AG10803 (cell line): ENCODE measurements around the gene TEKT3.

ENCODE experiments used
- DNase-seq: peaks from one replicate; pipeline ENCODE4 v3.0.0; 2010; ENCODE audit warnings: low read depth
- H3K4me3 ChIP-seq: 2 replicates; pipeline ENCODE4 v1.5.1; 2011; ENCODE audit warnings: mild to moderate bottlenecking, low read length, control low read depth
- TF ChIP-seq, protein P1 (sequence below): conservative IDR thresholded peaks from 2 replicates; pipeline ENCODE4 v1.5.1; 2011; ENCODE audit warnings: mild to moderate bottlenecking, low read length, control low read depth, inconsistent platforms

TEKT3 gene

DNA sequence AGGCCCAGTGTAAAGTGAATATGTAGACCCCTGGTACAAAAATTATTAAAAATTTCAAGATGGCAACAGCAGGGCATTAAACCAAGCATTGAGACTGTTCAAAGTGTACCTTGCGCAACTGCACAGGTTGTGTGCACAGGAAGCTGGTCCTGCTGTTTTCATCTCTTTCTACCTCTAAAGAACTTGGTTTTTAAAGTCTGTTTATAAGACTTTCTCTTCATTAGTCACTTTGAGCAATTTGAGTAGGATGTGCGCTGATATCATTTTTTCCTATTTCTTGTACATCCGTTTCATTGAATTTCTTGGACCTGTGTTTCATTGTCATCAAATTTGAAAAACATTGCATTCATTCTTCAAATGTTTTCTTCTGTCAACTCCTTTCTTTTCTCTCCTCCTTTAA is 59.5 kb downstream of the TEKT3 start:
- no peak overlapping the region for H3K4me3 ChIP-seq
- no peak for DNase-seq
- TF ChIP-seq, protein P1, sequence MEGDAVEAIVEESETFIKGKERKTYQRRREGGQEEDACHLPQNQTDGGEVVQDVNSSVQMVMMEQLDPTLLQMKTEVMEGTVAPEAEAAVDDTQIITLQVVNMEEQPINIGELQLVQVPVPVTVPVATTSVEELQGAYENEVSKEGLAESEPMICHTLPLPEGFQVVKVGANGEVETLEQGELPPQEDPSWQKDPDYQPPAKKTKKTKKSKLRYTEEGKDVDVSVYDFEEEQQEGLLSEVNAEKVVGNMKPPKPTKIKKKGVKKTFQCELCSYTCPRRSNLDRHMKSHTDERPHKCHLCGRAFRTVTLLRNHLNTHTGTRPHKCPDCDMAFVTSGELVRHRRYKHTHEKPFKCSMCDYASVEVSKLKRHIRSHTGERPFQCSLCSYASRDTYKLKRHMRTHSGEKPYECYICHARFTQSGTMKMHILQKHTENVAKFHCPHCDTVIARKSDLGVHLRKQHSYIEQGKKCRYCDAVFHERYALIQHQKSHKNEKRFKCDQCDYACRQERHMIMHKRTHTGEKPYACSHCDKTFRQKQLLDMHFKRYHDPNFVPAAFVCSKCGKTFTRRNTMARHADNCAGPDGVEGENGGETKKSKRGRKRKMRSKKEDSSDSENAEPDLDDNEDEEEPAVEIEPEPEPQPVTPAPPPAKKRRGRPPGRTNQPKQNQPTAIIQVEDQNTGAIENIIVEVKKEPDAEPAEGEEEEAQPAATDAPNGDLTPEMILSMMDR = no peak

DNA sequence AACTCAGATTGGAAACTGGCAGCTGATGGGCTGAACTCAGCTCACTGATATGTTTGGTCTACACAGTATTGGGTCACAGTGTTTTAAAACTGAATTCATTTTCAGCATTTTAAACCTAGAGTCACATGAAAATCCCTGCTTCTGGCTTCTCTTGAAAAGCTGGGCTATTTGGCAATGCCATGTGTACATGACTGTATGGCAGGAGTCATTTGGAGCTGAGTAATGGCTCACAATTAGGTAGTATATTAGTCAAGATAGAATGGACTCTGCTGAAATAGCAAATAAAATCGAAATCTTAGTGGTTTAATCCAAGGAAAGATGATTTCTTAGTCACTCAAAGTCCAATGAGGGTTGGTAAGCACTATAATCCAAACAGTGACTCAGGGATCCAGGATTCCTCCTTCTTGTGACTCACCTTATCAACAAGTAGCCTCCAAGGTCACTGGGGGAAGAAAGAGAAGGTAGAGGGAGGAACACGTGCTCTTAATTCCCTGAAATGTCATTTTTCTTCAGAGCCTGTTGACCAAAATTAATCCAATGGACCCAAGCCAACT is 62.4 kb downstream of the TEKT3 start:
- peak; percentile 89 for DNase-seq
- TF ChIP-seq, protein P1 = no peak
- H3K4me3 ChIP-seq = no peak overlapping the region

DNA sequence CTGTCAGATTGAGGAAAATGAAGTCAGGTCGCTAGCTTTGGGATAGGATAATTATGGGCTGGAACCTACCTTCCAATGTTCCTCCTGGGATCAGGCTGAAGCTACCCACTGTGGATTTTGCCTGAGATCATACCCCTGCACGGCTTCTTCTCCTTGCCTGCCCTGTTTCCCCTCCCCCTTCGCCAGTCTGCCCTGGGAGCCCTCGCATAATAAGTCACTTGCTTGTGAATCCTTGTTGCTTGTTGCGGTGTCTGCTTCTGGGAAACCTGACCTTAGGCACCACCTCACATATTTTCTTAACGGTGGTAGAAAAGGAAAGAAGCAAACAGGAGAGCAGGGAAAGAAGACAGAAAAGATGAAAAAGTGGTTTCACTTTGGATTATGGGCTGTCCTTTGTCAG is 63.0 kb downstream of the TEKT3 start:
- TF ChIP-seq, protein P1 = no peak
- no peak for DNase-seq
- H3K4me3 ChIP-seq = peak overlapping the region; percentile 27

DNA sequence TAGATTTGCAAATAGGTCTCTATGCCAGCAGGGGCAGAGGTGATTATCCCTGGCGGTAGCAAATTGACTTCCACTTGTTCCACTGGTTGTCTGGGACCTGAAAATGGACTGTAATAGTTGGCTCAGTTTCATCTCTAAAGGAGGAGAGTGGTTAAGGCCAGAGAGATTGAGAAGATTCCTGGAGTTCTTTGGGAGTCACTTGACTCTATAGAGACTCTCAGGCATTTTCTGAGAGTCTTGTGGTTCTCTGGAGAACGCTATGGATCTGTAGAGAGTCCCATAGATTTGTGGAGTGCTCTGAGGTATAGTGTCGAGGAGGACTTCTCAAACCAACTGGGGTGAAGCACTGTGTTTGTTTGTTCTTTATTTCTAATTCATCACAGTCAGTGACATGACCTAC is 67.4 kb downstream of the TEKT3 start:
- DNase-seq = no peak
- TF ChIP-seq, protein P1 = no peak
- H3K4me3 ChIP-seq = no peak overlapping the region

DNA sequence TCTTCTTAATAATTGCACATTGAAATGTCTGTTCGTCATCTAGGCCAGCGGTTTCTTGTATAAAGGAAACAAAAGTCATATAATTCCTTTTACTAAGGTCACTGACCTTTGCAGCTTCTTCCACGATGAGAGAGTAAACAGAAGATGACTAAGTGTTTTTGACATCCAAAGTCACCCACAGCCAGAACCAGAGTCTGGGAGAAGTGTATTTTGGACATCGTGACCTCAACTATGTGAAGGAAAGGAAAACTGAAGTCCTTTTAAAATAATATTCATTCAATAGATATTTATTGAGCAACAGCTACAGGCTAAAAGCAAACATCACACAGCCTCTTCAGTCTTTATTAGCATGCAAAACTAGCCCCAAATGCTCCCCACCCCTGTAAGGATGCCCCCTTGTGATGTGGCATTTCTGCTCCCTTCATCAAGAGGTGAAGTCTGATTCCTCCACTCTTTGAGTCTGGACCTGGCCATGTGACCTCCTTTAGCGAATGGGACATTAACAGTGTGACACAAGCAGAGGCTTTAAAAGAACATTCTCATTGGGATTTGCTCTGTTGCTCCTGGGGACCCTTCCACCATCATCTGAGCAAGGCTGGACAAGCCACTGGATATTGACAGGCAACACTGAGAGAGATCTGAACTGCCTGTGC is 68.1 kb downstream of the TEKT3 start:
- TF ChIP-seq, protein P1 = 0 out of 2 replicates have a peak, but pooled peaks have one; percentile 9
- no peak overlapping the region for H3K4me3 ChIP-seq
- DNase-seq = peak; percentile 98

DNA sequence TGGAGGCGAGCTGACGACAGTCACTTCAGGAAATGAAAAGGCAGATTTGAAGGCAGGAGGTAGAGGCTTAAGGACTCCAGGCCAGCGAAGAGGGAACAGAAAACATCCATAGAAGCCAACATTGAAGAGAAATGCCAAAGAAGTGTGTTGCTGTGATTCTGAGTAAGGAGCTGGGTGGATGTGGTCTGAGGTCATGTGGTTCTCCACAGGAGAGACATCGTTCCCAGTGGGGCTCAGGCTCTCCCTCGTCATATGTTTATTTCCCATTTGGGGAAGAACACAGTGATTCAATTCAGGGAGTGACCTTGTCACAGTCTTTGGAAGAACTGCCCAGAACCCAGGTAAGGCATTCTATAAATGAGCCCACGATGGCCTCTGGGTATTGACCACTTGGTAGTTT is 69.7 kb downstream of the TEKT3 start:
- DNase-seq = no peak
- TF ChIP-seq, protein P1 = no peak
- H3K4me3 ChIP-seq = no peak overlapping the region

DNA sequence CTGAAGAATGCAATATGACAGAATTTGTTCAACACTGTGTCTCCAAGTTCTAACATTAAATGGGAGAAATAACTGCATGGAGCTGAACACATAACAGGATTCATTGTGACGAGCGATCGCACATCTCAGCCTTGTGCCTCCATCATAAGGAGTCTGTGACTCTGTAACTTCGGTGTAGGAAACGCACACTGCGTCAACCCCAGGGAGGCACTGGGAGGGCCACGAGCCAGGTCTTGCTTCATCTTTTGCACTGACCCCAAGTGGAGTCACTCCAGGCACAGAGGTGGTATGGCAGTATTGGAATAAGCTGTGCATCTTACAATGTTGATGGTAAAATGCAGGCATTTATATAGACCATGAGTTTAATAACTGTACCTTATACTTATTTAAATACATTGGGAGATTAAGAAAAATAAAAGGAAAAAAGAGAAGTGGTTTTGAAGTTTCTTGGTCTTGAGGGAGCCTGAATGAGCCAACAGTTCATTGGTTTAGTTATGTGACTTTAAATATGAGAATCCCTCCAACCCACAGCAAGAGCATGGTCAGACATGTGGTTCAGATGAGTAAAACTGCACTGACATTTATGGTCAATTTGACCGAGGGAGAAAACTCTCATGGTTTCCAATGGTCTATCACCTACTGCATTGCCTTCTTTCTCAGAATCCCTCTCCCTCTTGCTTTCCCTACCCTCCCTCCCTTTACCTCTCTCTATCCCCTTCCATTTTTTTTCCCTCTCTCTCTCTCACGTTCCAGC is 70.6 kb downstream of the TEKT3 start:
- TF ChIP-seq, protein P1 = no peak
- DNase-seq = no peak
- no peak overlapping the region for H3K4me3 ChIP-seq
